PFSK-1 (cell line): ENCODE measurements around the gene ZNF775.

Experiments
- FOXP2 ChIP-seq: optimal IDR thresholded peaks from 2 replicates; pipeline ENCODE3; 2011; ENCODE audit warnings: borderline replicate concordance, control low read depth, inconsistent platforms; ENCODE audit not compliant: insufficient read depth; ENCODE audit errors: extremely low read length, extremely low read depth
- POLR2AphosphoS5 ChIP-seq: IDR thresholded peaks from 2 replicates; pipeline ENCODE4 v1.6.1; 2012; ENCODE audit warnings: low read depth, mild to moderate bottlenecking, control low read depth, low read length, moderate library complexity
- SIN3A ChIP-seq: IDR thresholded peaks from 2 replicates; pipeline ENCODE4 v1.6.1; 2012; ENCODE audit warnings: mild to moderate bottlenecking, low read length, moderate library complexity, borderline replicate concordance; ENCODE audit not compliant: insufficient read depth
- TAF1 ChIP-seq: IDR thresholded peaks from 2 replicates; pipeline ENCODE4 v1.6.1; 2012; ENCODE audit warnings: low read length, control low read depth, borderline replicate concordance; ENCODE audit not compliant: insufficient read depth
- TF ChIP-seq, protein P1 (sequence below), 2 experiments: IDR thresholded peaks; 2 replicates each; pipeline versions ENCODE4 v1.6.1 to v1.8.0; 2011 to 2012; ENCODE audit warnings: low read depth in 2 of 2, low read length in 2 of 2, control low read depth in 1 of 2, inconsistent platforms in 1 of 2, mild to moderate bottlenecking in 1 of 2, moderate library complexity in 1 of 2; ENCODE audit not compliant: insufficient read depth in 1 of 2

ZNF775 gene

DNA sequence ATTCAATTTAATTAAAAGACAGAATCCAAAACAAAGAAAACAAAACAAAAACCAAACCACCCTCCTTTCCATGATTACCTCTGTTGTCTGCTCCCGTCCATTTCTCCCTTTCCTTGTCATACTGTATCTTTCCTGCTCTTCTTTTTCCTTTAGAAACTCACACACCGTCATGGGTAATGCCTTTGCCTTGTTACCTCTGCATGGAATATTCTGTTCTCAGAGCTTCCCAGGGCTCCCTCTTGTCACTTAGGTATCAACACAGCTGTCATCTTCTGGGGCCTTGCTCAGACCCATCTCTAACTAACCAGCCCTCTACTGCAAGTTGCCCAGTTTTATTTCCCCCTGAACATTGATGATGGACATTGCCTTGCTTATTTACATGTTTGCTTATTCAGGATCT is 41.1 kb downstream of the ZNF775 start:
- TF ChIP-seq SIN3A (no peak), POLR2AphosphoS5 (no peak), TAF1 (no peak), FOXP2 (no peak)
- TF ChIP-seq, protein P1, sequence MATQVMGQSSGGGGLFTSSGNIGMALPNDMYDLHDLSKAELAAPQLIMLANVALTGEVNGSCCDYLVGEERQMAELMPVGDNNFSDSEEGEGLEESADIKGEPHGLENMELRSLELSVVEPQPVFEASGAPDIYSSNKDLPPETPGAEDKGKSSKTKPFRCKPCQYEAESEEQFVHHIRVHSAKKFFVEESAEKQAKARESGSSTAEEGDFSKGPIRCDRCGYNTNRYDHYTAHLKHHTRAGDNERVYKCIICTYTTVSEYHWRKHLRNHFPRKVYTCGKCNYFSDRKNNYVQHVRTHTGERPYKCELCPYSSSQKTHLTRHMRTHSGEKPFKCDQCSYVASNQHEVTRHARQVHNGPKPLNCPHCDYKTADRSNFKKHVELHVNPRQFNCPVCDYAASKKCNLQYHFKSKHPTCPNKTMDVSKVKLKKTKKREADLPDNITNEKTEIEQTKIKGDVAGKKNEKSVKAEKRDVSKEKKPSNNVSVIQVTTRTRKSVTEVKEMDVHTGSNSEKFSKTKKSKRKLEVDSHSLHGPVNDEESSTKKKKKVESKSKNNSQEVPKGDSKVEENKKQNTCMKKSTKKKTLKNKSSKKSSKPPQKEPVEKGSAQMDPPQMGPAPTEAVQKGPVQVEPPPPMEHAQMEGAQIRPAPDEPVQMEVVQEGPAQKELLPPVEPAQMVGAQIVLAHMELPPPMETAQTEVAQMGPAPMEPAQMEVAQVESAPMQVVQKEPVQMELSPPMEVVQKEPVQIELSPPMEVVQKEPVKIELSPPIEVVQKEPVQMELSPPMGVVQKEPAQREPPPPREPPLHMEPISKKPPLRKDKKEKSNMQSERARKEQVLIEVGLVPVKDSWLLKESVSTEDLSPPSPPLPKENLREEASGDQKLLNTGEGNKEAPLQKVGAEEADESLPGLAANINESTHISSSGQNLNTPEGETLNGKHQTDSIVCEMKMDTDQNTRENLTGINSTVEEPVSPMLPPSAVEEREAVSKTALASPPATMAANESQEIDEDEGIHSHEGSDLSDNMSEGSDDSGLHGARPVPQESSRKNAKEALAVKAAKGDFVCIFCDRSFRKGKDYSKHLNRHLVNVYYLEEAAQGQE (IDR thresholded peaks at IDR 0.05; ENCODE audit: insufficient read depth in 1 of 2, low read depth in 2 of 2, low read length in 2 of 2): no peak

DNA sequence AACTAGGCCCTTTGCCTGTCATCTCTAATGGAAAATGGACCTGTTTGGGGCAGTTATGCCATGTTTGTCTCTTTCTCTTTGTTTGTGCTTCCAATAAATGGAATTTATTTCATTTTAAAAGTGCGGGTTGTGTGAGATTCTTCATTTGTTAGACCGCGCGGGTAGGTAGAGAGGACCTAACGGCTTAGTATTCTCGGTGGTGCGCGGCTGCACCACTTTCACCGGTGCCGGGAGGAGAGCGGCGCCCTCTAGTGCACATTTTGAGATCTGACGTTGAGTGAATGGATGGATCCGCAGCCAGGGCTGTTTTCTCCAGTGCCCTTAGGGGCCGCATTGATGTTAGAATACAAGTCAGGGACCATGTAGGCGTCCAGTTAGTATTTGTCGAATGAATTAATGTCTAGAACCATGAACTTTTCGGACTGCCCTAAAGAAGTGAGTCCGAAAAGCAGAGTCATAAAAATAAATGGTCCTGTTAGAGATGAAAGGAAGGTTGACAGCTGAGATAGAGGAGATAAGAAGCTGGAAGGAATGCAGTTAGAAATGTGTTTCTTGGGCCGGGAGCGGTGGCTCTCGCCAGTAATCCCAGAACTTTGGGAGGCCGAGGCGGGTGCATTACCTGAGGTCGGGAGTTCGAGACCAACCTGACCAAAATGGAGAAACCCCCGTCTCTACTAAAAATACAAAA is 42.0 kb downstream of the ZNF775 start:
- TF ChIP-seq, protein P1 (IDR thresholded peaks at IDR 0.05; ENCODE audit: insufficient read depth in 1 of 2, low read depth in 2 of 2, low read length in 2 of 2): no peak
- TF ChIP-seq FOXP2 (no peak), SIN3A (no peak), TAF1 (no peak), POLR2AphosphoS5 (no peak)

DNA sequence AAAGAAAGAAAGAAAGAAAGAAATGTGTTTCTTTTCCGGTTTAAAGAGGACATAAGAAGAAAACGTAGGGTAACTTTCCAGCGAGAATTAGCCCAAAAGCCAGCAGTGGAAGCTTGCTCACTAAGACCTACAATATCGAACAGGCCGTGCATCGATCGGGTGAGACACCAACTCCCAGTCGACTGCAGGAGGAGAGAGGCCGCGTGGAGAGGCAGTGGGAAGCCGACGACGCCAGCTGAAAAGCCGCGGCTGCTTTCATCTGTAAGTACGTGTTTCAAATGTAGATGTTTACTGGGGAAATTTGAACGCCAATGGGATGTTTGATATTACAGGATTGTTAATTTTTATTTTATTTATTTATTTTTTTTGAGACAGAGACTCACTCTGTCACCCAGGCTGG is 42.7 kb downstream of the ZNF775 start:
- no peak for TF ChIP-seq SIN3A
- TF ChIP-seq POLR2AphosphoS5: no peak
- TF ChIP-seq, protein P1 (IDR thresholded peaks at IDR 0.05; ENCODE audit: insufficient read depth in 1 of 2, low read depth in 2 of 2, low read length in 2 of 2): no peak
- TF ChIP-seq TAF1: no peak
- no peak for TF ChIP-seq FOXP2

DNA sequence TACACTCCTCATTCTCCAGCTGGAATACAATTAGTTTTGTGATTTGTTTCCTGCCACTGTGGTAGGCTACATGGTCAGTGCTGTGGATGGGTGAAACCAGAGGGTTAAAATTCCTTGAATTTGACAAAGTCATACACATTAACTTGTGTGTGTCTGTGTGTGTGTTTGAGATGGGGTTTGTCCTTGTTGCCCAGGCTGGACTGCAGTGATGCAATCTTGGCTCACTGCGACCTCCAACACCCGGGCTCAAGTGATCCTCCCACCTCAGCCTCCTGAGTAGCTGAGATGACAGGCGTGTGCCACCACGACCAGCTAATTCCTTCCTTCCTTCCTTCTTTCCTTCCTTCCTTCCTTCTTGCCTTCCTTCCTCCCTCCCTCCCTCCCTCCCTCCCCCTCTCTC is 46.5 kb downstream of the ZNF775 start:
- no peak for TF ChIP-seq FOXP2
- TF ChIP-seq POLR2AphosphoS5: no peak
- TF ChIP-seq SIN3A: no peak
- TF ChIP-seq, protein P1 (IDR thresholded peaks at IDR 0.05; ENCODE audit: insufficient read depth in 1 of 2, low read depth in 2 of 2, low read length in 2 of 2): no peak
- TF ChIP-seq TAF1: no peak
